Fibroblast of villous mesenchyme (primary cell): ENCODE data around the gene WDR70. TPM values are rescaled to one million over a fixed set of nuclear protein-coding genes. Genes with fewer than 3 reads are reported as not detected.

ENCODE experiments used
- DNase-seq: peaks from one replicate; pipeline ENCODE4 v3.0.0-alpha.2; 2010; ENCODE audit warnings: low read depth
- H3K4me3 ChIP-seq: 2 replicates; pipeline ENCODE4 v1.5.1; 2011; ENCODE audit warnings: low read depth, mild to moderate bottlenecking, low read length
- total RNA-seq: library from RNA; depleted of rRNA; stranded (reverse); fragments of >200 nt; gene quantifications from 2 replicates; pipeline ENCODE4 v1.2.3, GENCODE V29; 2012
- TF ChIP-seq, protein P1 (sequence below): IDR thresholded peaks from 2 replicates; pipeline ENCODE4 v1.5.1; 2012; ENCODE audit warnings: low read depth, mild to moderate bottlenecking, low read length; ENCODE audit not compliant: insufficient read depth

Gene WDR70
- total RNA-seq, 1 donor = 29.4 TPM

DNA sequence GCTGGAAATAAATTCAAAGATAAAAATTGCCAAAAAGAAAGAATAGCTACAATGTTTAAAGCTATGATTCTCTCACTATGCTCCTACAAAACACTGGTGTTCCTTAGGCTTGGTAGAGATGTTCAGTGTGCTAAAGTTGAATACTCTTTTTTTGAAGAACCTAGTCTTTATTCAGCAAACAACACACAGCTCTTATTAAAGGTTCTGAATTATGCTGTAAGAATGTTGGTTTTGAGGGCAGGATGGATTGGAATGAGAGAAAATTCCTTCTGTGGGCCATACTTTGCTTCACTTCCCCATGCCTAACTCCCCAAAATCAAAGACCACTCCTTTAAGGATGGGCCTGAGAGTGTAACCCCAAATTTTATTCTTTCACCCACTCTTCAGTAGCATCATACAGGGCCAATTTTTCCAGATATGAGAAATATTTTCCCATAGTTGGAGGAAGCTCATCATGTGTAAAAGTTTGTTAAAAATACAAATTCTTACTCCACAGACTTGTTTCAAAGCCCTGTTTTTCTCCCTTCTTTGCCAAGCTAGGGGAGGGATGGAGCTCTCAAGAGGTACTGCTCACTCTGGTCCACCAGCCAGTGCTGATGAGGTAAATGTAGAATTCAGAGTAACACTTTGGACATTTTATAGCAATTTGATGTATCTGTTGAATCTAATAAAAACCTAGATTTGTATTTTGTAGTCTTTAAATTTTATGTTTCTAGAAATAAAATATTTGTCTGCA is 361.4 kb downstream of the WDR70 start:
- no peak for DNase-seq
- TF ChIP-seq, protein P1, sequence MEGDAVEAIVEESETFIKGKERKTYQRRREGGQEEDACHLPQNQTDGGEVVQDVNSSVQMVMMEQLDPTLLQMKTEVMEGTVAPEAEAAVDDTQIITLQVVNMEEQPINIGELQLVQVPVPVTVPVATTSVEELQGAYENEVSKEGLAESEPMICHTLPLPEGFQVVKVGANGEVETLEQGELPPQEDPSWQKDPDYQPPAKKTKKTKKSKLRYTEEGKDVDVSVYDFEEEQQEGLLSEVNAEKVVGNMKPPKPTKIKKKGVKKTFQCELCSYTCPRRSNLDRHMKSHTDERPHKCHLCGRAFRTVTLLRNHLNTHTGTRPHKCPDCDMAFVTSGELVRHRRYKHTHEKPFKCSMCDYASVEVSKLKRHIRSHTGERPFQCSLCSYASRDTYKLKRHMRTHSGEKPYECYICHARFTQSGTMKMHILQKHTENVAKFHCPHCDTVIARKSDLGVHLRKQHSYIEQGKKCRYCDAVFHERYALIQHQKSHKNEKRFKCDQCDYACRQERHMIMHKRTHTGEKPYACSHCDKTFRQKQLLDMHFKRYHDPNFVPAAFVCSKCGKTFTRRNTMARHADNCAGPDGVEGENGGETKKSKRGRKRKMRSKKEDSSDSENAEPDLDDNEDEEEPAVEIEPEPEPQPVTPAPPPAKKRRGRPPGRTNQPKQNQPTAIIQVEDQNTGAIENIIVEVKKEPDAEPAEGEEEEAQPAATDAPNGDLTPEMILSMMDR = no peak
- H3K4me3 ChIP-seq = no peak overlapping the region

DNA sequence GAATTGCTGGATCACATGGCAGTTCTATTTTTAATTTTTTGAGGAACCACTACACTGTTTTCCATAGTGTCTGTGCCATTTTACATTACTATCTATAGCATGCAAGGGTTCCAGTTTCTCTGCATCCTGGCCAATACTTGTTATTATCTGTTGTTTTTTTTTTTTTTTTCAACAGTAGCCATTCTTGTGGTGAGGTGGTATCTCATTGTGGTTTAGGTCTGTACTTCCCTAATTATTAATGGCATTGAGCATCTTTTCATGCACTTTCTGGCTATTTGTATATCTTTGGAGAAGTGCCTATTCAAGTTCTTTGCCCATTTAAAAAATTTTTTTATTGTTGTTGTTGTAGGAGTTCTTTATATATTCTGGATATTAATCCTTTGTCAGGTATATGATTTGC is 363.0 kb downstream of the WDR70 start:
- DNase-seq = no peak
- TF ChIP-seq, protein P1 = no peak
- no peak overlapping the region for H3K4me3 ChIP-seq

DNA sequence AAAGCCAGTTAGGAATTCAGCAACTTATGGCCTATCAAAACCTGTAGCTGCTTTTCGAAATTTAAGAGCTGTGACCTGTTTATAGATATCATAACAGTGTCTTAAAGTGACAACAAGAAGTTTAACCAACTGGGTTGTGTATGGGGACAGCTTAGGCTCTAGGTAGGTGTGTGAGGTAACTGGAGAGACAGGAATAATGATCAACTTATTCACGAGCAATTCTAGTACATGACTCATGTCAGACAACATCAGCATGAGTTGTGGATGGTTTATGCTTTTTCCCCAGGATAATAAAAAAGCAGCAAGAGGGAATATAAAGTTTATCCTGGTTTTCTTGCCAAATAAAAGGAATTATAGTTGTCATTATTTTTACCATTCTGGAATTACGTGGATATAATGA is 372.1 kb downstream of the WDR70 start:
- TF ChIP-seq, protein P1 = no peak
- H3K4me3 ChIP-seq = no peak overlapping the region
- DNase-seq = no peak

DNA sequence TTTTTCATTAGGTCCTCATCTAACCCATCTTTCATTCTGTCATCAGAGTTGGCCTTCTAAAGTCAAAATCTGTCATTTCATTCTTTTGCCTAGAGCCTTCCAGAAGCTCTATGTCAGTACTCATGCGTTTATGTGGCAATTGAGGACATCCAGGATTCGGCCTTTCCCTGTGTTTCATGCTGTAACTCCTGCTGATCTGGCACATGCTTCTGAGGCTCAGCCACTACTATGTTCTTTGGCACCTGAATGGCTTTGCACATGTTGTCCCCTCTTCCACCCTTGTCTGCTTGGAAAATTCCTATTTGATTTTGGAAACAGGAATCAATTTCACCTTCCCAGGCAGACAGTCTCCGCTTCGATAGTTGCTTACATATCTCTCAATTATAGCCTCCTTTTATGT is 375.9 kb downstream of the WDR70 start:
- no peak for DNase-seq
- no peak overlapping the region for H3K4me3 ChIP-seq
- TF ChIP-seq, protein P1 = no peak

DNA sequence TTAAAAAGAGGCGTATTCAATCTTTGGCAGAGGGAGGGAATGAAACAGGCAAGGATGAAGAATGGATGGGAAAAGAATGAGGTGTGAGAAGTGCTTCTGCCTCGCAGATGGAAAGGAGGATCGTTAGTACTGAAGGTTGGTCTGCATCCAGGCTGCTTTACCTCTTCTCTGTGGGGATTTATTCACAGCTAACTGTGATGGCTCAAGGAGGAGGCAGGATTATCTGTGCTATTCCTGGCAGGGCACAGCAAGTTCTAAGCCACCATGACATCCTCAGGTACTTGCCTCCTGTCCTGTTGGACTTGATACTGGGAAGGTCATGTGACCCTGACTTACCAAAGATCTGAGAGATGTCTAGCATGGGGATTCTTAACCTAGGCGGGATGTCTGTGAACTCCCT is 376.5 kb downstream of the WDR70 start:
- DNase-seq = no peak
- no peak overlapping the region for H3K4me3 ChIP-seq
- TF ChIP-seq, protein P1 = no peak

DNA sequence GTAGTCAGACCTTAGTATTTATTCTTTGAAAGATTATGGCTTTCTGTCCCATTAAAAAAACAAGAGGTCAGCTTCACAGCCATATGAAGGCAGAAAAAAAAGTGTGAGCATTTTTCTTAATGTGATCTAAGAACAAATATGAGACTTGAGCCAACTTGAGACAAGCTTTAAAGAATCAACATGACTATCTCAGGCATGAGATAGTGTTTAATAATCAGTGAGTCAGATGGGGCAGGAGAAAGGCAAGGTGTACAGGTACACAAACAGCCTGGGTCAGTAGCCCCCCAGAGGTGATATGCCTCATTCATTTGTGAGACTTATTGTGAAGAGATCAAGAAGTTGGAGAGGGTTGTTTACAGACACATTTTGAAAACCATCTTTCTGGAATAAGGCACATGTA is 377.1 kb downstream of the WDR70 start:
- DNase-seq = no peak
- TF ChIP-seq, protein P1 = no peak
- H3K4me3 ChIP-seq = no peak overlapping the region
